GM13977 (cell line): ENCODE results near the gene MSI2.

Experiments
- DNase-seq: peaks from one replicate; pipeline ENCODE4 v3.0.0; 2012; ENCODE audit warnings: low spot score
- in situ Hi-C: fragments of 300-500 bp; cut with MboI; formaldehyde crosslinking; loops from one replicate; pipeline ENCODE4 v1.12.0; 2022; ENCODE audit warnings: low sequenced_read_pairs, low pct_unique_long_range_greater_than_20kb, mixed read lengths, inconsistent platforms; ENCODE audit not compliant: unreplicated experiment
- TF ChIP-seq, protein P1 (sequence below): IDR thresholded peaks from 2 replicates; pipeline ENCODE4 v1.5.1; 2012; ENCODE audit warnings: mild to moderate bottlenecking, control low read depth; ENCODE audit not compliant: insufficient read depth; ENCODE audit errors: extremely low read depth, missing control alignments

Gene MSI2

DNA sequence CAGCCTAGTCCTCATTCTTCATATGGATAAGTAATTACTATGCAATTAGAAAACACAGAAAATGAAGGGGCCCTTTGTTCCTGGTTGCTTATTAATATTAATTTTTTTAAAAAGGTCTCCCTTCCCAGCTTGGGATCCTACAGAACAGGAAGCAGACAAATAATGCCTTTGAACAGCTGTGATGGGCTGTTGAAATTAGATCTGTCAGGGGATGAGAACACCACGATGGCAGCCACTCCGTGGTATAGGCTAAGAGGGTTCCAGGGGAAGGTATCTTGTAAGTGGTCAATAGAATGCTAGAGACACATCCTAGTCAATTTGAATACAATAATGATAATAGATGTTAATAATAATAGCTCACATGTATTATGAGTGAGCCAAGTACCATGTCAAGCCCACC, 405.7 kb downstream of the MSI2 start:
- in situ Hi-C loops: no loop called here
- no peak for DNase-seq

DNA sequence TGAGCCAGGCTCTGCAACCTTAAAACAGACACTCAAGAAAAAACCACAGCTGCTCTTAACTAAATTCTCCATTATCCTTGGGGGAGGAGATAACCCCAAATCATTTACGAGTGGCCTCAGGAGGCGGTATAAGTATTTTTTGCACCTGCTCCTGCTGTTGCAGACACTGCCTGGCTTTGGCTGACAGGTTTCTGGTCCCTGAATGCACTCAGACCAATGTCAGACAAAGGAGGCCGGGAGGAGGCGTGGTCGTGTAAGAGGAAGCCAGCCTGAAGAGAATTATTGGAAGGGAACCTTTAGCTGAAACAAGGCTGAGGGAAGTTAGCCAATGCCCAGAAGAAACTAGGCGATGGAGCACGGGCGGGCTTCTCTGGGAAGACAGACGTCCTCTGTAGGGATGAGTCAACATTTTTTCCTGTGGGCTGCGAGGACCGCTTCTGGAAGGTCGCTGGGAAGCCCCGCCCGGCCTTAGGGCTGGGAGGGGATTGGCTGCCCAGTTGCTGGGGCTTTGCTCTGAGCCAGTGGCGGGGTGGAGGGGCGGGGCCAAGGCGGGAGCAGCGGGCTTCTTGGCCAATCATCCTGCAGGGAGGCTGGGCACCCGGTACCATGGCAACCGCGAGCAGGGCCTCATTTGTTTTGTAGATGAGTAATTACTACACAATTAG, 406.5 kb downstream of the MSI2 start:
- DNase-seq: no peak
- in situ Hi-C loops: no loop called here
- TF ChIP-seq, protein P1, sequence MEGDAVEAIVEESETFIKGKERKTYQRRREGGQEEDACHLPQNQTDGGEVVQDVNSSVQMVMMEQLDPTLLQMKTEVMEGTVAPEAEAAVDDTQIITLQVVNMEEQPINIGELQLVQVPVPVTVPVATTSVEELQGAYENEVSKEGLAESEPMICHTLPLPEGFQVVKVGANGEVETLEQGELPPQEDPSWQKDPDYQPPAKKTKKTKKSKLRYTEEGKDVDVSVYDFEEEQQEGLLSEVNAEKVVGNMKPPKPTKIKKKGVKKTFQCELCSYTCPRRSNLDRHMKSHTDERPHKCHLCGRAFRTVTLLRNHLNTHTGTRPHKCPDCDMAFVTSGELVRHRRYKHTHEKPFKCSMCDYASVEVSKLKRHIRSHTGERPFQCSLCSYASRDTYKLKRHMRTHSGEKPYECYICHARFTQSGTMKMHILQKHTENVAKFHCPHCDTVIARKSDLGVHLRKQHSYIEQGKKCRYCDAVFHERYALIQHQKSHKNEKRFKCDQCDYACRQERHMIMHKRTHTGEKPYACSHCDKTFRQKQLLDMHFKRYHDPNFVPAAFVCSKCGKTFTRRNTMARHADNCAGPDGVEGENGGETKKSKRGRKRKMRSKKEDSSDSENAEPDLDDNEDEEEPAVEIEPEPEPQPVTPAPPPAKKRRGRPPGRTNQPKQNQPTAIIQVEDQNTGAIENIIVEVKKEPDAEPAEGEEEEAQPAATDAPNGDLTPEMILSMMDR: no peak

More for the DNA sequence above, 405.7 kb downstream of the MSI2 start:
- TF ChIP-seq, protein P1: no peak

DNA sequence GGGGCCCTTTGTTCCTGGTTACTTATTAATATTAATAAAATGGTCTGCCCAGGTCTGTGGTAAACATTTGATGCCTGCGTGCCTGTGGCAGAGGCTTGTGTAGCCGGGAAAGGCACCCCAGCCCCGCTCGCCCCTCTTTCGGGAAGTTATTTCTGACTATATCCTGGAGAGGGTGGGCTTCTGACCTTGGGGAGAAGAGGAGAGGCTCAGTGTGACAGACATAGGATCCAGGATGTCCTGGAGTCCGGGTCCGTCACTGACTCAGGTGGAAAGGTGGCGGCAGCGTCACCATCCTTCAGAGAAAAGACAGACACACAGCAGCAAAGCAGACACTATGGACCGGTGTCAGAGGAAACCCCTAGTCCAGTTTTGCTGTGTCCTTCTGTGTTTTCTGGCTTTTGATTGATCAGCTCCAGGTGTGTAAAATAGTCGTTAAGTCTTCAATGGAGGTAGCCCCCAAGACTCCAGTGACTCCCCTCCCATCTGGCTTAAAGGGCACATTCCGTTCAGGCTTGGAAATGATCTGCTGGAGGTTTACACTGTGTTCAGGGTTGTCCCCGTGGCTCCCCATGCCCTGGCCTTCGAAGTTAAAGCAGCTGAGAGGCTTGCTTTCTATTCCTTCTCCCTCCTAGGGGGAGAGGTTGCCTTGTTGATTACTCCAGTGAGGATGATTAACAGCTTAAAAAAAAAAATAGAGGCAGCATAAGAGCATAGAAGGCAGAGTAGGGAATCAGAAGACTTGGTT, 407.2 kb downstream of the MSI2 start:
- in situ Hi-C loops: no loop called here
- no peak for DNase-seq
- TF ChIP-seq, protein P1: no peak

DNA sequence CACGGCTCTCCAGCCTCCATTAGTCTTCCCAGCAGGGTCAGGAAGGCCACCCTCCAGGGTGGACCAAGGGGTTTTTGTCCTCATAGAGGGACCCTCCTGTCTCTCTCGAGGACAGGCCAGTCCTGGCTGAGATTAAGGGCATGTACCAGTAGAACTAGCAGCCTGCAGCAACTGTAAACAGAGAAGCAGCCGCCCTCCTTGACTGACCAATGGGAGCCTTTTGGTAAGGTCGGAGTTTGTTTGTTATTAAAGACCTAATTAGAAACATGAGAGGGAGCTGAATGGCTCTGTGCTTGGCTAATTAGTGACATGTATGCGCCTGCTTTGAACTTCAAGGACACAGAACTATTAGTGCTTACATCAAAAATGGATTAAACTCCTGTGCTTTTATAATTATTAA, 408.8 kb downstream of the MSI2 start:
- no peak for DNase-seq
- in situ Hi-C loops: no loop called here
- TF ChIP-seq, protein P1: no peak

DNA sequence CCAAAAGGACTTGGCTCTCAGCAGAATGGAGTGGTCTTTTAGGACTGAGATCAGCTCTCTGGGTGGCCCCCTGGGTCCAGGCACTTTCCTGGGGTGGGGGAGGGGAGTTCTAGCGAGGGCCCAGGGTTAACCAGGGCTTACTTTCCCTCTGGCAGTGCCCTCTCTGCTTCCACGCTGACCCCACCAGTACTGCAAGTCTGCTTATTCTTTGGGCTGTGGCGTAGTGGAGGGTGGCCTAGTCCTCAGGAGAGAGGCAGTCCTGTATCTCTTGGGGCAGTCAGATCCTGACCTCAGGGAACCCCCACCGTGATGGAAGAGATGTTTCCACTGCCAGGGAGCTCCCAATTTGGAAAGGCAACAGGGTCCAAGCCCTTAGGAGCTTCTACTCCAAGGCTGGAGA, 409.4 kb downstream of the MSI2 start:
- in situ Hi-C loops: no loop called here
- no peak for DNase-seq
- TF ChIP-seq, protein P1: no peak

DNA sequence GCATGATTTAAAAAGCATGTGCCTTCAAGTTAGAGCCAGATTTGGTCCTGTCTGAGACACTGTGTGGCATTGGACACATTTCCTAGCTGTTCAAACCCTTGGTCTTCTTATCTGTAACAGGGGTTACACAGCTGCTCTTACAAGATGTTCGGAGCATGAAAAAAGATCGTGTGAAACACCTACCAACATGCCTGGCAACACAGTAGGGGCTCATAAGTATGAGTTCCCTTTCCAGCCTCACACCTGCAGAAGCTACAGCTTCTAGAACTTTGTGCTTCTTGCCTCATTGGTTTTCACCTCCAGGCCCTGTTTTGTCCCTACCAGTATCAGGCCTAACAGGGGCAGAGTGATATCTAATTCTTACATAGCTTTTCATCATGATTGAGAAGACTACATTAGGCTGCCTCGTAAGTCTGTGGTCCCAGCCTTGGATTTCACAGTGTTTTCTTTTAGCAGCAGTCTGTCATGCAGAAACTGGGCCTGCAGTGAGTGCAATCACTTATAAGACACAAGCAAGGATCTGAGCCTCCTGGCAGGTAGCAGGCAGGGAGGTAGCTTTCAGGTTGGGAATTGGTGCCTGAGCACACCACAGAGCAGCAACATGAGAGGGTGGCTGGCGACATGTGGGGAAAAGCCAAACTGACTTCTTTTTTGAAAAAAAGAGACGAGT, 410.0 kb downstream of the MSI2 start:
- TF ChIP-seq, protein P1: no peak
- in situ Hi-C loops: no loop called here
- no peak for DNase-seq
